ENCODE measurements around the gene IL34.

GRCh38 chr16:70685061-70685937 is 38.9 kb downstream of the IL34 start:
- TF ChIP-seq CTCF (IDR thresholded peaks at IDR 0.05) (no peak), POLR2AphosphoS5 (IDR thresholded peaks at IDR 0.05) (no peak), EP300 (IDR thresholded peaks at IDR 0.05; ENCODE audit: low read depth) (no peak), POLR2A (IDR thresholded peaks at IDR 0.05) (no peak)

Data from transverse colon (tissue), 4 donors.